Sigmoid colon (tissue), 7 donors: ENCODE results near the gene NRF1. TPM values are rescaled to one million over a fixed set of nuclear protein-coding genes. Genes with fewer than 3 reads are reported as not detected.

ENCODE experiments used
- DNase-seq: peaks from one replicate; pipeline ENCODE4 v3.0.0-alpha.2; 2019
- H3K27ac ChIP-seq, 4 donors: fragments of 200-600 bp; sonication (generic); one replicate each; pipeline ENCODE4 v1.5.1; 2016 to 2019; ENCODE audit warnings: mild to moderate bottlenecking in 1 of 4
- H3K27me3 ChIP-seq, 3 donors: fragments of 200-600 bp; sonication (generic); one replicate each; pipeline ENCODE4 v1.5.1; 2019; ENCODE audit warnings: mild to moderate bottlenecking in 1 of 3
- H3K36me3 ChIP-seq, 4 donors: fragments of 200-600 bp; sonication (generic); one replicate each; pipeline ENCODE4 v1.5.1; 2016 to 2019
- H3K4me1 ChIP-seq, 4 donors: fragments of 200-600 bp; sonication (generic); one replicate each; pipeline ENCODE4 v1.5.1; 2017 to 2019
- H3K4me3 ChIP-seq, 4 donors: fragments of 200-600 bp; sonication (generic); one replicate each; pipeline ENCODE4 v1.5.1; 2017 to 2019; ENCODE audit warnings: mild to moderate bottlenecking in 2 of 4, moderate library complexity in 1 of 4
- H3K9me3 ChIP-seq, 4 donors: fragments of 200-600 bp in 3 of 4; sonication (generic) in 3 of 4; one replicate each; pipeline versions ENCODE4 v1.5.1 to v1.6.1; 2013 to 2019
- EP300 ChIP-seq, 4 donors: sonication (generic); formaldehyde crosslinking; IDR thresholded peaks; one replicate each; pipeline ENCODE4 v1.6.1; 2017; ENCODE audit warnings: antibody characterized with exemption in 4 of 4
- POLR2A ChIP-seq, 2 donors: fragments of 450-650 bp; IDR thresholded peaks; one replicate each; pipeline ENCODE4 v1.6.1; 2016; ENCODE audit warnings: antibody characterized with exemption in 2 of 2, mild to moderate bottlenecking in 2 of 2, moderate library complexity in 2 of 2
- POLR2AphosphoS5 ChIP-seq, 4 donors: sonication (generic); formaldehyde crosslinking; IDR thresholded peaks; one replicate each; pipeline ENCODE4 v1.6.1; 2017; ENCODE audit warnings: antibody characterized with exemption in 4 of 4
- WGBS, 2 donors: extraction: QIAGEN DNeasy Blood & Tissue Kit; methylation state at CpG; one replicate each; pipeline ENCODE4 v1.1.7; 2013; 5-methylcytosine and 5-hydroxymethylcytosine counted together
- intact Hi-C: fragments of 100-400 bp; cut with DNase I; formaldehyde crosslinking; loops from one replicate; pipeline ENCODE4 v1.15.1; 2023
- polyA plus RNA-seq, 3 donors: library from polyadenylated mRNA; stranded (reverse); fragments of 200-250 nt; gene quantifications; one replicate each; pipeline ENCODE4 v1.2.3, GENCODE V29; 2013
- total RNA-seq, 4 donors: library from RNA; depleted of rRNA; stranded (reverse); fragments of >200 nt; gene quantifications; one replicate each; pipeline ENCODE4 v1.1.0, GENCODE V29; 2016
- TF ChIP-seq, protein P1 (sequence below), 4 experiments: fragments of 450-650 bp in 3 of 4; fragments of 200-600 bp in 1 of 4; IDR thresholded peaks; one replicate each; pipeline ENCODE4 v1.5.1; 2016 to 2019; ENCODE audit warnings: antibody characterized with exemption in 4 of 4, mild to moderate bottlenecking in 3 of 4, moderate library complexity in 2 of 4
- donor health status: healthy with polysubstance abuse.
- donor health status: Bipolar disorder and iron deficiency.
- donor health status: healthy.

Gene NRF1
- total and polyA plus RNA-seq, 7 donors: 4.8 to 18.1 (median 15.0) TPM

DNA sequence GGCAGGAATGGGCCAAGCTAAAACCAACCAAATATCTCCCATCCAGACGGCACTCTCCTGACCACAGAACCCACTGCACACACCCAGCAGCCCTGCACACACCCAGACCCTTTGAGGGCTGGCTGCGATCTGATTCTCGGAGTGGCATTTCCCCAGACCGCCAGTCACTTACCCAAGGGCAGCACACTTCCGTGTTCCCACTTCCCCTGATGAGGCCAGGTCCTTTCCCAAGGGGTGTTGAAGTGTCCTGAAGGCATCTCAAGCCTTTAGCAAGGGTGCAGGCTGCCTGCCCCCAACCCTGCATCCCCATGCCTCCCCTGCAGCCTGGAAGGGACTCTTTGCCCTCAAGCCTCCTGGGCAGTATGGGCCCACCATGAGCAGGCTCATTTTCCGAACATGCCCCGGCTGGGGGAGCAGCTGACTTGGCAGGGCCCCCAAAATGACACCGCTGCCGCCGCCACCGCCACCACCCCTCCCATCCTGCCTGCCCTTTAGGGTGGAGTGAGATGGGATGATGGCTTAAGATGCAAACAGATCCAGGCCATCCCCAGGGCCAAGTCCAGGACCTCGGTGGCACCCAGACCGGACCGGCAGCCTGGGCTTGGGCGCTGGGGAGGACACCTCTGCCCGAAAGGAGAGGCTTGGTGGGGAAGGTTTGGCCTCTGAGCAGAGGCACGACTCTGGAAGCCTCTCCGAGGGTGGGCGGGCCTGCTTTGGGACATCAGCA lies 159.8 kb downstream of the NRF1 start:
- Histone ChIP-seq H3K27ac (no peak overlapping the region), H3K36me3 (no peaks in the 10 kb centered on the region), H3K27me3 (peaks cover 0 to 7% (median 0%) of the 10 kb centered on the region in 3 donors), H3K9me3 (no peaks in the 10 kb centered on the region), H3K4me3 (no peak overlapping the region), H3K4me1 (no peaks in the 10 kb centered on the region)
- no peak for DNase-seq
- WGBS, 2 donors: 78 to 90% methylated on average over 19 of the region's 19 CpGs
- intact Hi-C loops: no loop called here
- no peak for TF ChIP-seq EP300 (IDR thresholded peaks at IDR 0.05)
- TF ChIP-seq POLR2A (IDR thresholded peaks at IDR 0.05): no peak
- TF ChIP-seq POLR2AphosphoS5 (IDR thresholded peaks at IDR 0.05): no peak
- TF ChIP-seq, protein P1, sequence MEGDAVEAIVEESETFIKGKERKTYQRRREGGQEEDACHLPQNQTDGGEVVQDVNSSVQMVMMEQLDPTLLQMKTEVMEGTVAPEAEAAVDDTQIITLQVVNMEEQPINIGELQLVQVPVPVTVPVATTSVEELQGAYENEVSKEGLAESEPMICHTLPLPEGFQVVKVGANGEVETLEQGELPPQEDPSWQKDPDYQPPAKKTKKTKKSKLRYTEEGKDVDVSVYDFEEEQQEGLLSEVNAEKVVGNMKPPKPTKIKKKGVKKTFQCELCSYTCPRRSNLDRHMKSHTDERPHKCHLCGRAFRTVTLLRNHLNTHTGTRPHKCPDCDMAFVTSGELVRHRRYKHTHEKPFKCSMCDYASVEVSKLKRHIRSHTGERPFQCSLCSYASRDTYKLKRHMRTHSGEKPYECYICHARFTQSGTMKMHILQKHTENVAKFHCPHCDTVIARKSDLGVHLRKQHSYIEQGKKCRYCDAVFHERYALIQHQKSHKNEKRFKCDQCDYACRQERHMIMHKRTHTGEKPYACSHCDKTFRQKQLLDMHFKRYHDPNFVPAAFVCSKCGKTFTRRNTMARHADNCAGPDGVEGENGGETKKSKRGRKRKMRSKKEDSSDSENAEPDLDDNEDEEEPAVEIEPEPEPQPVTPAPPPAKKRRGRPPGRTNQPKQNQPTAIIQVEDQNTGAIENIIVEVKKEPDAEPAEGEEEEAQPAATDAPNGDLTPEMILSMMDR (IDR thresholded peaks at IDR 0.05): no peak

- H3K27ac ChIP-seq: no peak overlapping the region
- H3K4me1 ChIP-seq: no peaks in the 10 kb centered on the region
- DNase-seq: no peak
- no peaks in the 10 kb centered on the region for H3K9me3 ChIP-seq
- intact Hi-C loops: no loop called here
- no peak overlapping the region for H3K4me3 ChIP-seq
- TF ChIP-seq POLR2A (IDR thresholded peaks at IDR 0.05) (no peak), POLR2AphosphoS5 (IDR thresholded peaks at IDR 0.05) (no peak), EP300 (IDR thresholded peaks at IDR 0.05) (no peak)
- TF ChIP-seq, protein P1 (IDR thresholded peaks at IDR 0.05): no peak
- peaks cover 0 to 14% (median 1%) of the 10 kb centered on the region in 3 donors for H3K27me3 ChIP-seq
- H3K36me3 ChIP-seq: no peaks in the 10 kb centered on the region
- 88 to 89% methylated on average over 18 of the region's 18 CpGs for WGBS, 2 donors
These were observed 160.5 kb downstream of the NRF1 start for GRCh38 chr7:129771928-129772479.

DNA sequence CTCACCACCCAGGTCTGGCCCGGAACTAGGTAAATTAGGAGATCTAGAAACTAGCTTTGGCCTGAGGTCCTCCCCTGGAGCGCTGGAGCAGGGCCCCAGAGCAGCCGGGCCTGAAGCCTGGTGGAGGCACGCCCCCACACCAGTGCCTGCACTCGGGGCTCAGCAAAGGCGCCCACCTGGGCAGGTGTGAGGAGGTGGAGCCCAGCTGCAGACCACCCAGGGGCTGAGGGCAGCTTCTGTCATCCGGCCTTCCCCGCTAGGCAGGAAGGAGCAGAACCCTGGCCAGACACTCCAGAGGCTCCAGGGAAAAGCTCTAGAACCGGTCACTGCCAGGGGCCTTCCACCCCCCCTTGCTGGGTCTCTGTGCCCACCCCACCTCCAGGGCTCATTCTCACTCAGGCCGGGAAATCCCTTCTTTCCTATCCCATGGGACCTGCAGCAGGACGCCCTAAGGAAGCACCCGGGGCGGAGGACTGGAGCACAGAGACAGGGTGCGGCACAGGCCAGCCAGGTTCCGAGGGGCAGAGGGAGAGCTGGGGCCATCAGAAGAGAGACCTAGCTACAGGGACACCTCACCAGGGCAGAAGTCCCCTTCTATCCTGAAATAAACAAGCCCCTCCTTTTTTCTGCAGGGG lies 161.2 kb downstream of the NRF1 start:
- WGBS, 2 donors: 81 to 87% methylated on average over 15 of the region's 15 CpGs
- no peak for TF ChIP-seq POLR2AphosphoS5 (IDR thresholded peaks at IDR 0.05)
- TF ChIP-seq, protein P1 (IDR thresholded peaks at IDR 0.05): no peak
- no peak for TF ChIP-seq EP300 (IDR thresholded peaks at IDR 0.05)
- no peak for TF ChIP-seq POLR2A (IDR thresholded peaks at IDR 0.05)
- H3K27me3 ChIP-seq: peaks cover 6 to 21% (median 9%) of the 10 kb centered on the region in 3 donors
- H3K4me3 ChIP-seq: no peak overlapping the region
- no peaks in the 10 kb centered on the region for H3K4me1 ChIP-seq
- H3K27ac ChIP-seq: no peak overlapping the region
- H3K36me3 ChIP-seq: no peaks in the 10 kb centered on the region
- H3K9me3 ChIP-seq: no peaks in the 10 kb centered on the region
- intact Hi-C loops: no loop called here
- no peak for DNase-seq

DNA sequence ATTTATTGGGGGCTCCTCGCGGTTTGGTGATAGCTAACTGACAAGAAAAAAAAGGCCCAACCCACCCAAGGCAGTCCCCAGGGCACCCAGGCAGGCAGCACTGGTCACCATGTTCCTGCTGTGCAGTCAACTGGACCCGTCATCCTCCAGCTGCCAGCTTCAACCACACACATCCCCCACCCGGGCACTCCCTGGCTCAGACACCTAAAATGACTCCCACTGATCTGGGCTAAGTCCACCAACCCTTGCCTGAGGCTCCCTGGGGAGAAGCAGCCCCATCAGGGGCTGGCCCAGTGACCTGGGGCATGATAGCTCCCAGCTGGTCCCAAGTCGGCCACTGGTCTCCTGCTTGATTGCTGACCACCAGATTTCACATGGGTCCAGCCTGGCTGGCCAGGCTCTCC lies 161.8 kb downstream of the NRF1 start:
- WGBS, 2 donors: 69 to 74% methylated on average over 5 of the region's 5 CpGs
- H3K4me3 ChIP-seq: no peak overlapping the region
- peaks cover 0 to 2% (median 2%) of the 10 kb centered on the region in 4 donors for H3K4me1 ChIP-seq
- no peak overlapping the region for H3K27ac ChIP-seq
- no peaks in the 10 kb centered on the region for H3K36me3 ChIP-seq
- TF ChIP-seq POLR2A (IDR thresholded peaks at IDR 0.05) (no peak), EP300 (IDR thresholded peaks at IDR 0.05) (no peak), POLR2AphosphoS5 (IDR thresholded peaks at IDR 0.05) (no peak)
- TF ChIP-seq, protein P1 (IDR thresholded peaks at IDR 0.05): no peak
- peaks cover 12 to 27% (median 15%) of the 10 kb centered on the region in 3 donors for H3K27me3 ChIP-seq
- no peaks in the 10 kb centered on the region for H3K9me3 ChIP-seq
- intact Hi-C loops: no loop called here
- no peak for DNase-seq
